AG10803 (cell line): ENCODE data around the gene DDOST.

Source experiments
- DNase-seq: peaks from one replicate; pipeline ENCODE4 v3.0.0; 2010; ENCODE audit warnings: low read depth
- H3K4me3 ChIP-seq: 2 replicates; pipeline ENCODE4 v1.5.1; 2011; ENCODE audit warnings: mild to moderate bottlenecking, low read length, control low read depth
- TF ChIP-seq, protein P1 (sequence below): conservative IDR thresholded peaks from 2 replicates; pipeline ENCODE4 v1.5.1; 2011; ENCODE audit warnings: mild to moderate bottlenecking, low read length, control low read depth, inconsistent platforms

DDOST gene

GRCh38 chr1:20618550-20618949 lies 42.6 kb downstream of the DDOST start:
- no peak for DNase-seq
- no peak overlapping the region for H3K4me3 ChIP-seq
- TF ChIP-seq, protein P1, sequence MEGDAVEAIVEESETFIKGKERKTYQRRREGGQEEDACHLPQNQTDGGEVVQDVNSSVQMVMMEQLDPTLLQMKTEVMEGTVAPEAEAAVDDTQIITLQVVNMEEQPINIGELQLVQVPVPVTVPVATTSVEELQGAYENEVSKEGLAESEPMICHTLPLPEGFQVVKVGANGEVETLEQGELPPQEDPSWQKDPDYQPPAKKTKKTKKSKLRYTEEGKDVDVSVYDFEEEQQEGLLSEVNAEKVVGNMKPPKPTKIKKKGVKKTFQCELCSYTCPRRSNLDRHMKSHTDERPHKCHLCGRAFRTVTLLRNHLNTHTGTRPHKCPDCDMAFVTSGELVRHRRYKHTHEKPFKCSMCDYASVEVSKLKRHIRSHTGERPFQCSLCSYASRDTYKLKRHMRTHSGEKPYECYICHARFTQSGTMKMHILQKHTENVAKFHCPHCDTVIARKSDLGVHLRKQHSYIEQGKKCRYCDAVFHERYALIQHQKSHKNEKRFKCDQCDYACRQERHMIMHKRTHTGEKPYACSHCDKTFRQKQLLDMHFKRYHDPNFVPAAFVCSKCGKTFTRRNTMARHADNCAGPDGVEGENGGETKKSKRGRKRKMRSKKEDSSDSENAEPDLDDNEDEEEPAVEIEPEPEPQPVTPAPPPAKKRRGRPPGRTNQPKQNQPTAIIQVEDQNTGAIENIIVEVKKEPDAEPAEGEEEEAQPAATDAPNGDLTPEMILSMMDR = no peak

DNA sequence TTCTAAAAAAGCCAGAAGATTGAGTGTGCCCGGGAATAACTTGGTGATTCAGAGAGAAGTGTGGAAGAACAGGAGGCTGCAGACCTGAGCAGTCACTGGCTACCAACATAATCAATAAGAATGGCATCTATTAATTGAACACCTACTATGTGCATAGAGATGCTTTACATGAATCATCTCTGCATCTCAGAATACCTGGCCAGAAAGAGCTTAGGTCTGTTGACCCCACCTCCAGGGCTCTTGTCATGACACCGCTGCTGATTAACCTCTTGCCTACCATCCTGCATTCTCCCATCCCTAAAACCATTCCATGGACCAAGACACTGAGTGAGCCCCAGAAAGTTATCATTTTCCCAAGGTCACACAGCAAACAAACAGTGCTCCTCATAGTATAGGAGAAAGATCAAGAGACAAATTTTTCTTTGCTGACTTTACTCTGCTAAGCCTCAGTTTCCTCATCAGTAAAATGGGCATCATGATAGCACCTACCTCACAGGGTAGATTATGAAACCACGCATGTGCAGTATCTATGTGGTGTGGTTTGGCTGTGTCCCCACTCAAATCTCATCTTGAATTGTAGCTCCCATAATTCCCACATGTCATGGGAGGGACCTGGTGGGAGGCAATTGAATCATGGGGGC lies 44.2 kb downstream of the DDOST start:
- TF ChIP-seq, protein P1 = no peak
- no peak overlapping the region for H3K4me3 ChIP-seq
- DNase-seq = no peak

DNA sequence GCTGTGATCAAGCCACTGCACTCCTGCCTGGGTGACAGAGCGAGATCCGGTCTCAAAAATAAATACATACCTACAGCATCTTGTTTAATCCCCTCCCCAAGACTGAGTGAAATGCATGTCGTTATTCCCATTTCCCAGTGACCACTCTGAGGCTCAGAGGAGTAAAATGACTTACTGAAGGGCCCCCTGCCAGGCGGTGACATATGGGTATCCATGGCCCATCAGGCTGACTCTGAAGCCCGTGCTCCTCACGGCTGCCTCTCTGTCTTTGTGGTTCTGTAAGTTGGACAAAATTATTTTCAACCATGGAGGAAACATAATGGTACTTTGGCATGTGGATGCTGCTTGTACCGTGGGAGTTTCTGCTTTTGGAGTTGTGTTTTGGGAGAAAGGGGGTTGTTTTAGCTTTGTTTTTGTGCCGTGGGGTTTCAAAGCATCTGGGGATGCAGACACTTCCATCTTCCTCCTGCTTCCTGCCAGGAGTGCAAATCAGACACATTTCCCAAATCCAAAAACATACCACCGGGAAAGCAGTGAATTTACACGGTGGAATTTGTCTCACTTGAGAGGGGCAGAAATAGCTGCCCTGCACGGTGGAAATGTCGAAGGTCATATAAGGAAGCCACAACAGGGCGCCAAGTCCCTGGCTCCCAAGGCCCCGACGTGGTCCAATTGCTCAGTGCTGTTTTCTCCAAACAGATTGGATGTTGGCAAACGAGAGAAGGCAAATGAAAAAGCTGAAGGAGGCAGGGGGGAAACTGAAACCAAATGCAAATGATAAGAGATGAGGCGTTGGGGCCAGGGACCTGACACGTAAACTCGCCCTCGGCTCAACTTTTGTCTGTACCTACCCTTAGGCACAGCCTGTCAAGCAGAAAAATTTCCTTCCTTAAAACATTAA lies 45.0 kb downstream of the DDOST start:
- TF ChIP-seq, protein P1 = no peak
- peak overlapping the region; percentile 9; the same call in 1 of the 2 replicates for H3K4me3 ChIP-seq
- peak; percentile 18 for DNase-seq

DNA sequence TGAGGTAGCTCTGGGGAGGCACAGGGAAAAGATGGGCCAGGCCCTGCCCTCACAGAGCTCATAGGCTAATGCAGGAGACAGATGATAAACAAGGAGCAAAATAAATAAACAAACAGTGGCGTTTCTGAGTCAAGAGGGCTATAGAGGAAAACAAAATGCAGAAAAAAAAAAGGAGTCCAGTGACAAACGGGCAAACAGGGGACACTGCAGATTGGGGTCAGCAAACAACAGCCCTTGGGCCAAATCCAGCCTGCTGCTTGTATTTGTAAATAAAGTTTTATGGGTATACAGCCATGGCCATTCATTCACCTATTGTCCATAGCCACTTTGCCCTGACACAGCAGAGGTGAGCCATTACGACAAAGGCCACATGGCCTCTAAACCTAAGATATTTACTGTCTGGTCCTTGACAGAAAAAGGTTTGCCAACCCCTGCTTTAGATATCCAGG lies 47.0 kb downstream of the DDOST start:
- TF ChIP-seq, protein P1 = no peak
- no peak overlapping the region for H3K4me3 ChIP-seq
- no peak for DNase-seq

GRCh38 chr1:20612221-20612746 lies 48.9 kb downstream of the DDOST start:
- TF ChIP-seq, protein P1 = no peak
- no peak overlapping the region for H3K4me3 ChIP-seq
- DNase-seq = no peak

- no peak for DNase-seq
- no peak overlapping the region for H3K4me3 ChIP-seq
- TF ChIP-seq, protein P1 = no peak
Observed at GRCh38 chr1:20611652-20612051, 49.5 kb downstream of the DDOST start.
